ENCODE measurements around the gene ATXN7L3B.

GRCh38 chr12:74489543-74489942 is 48.1 kb upstream of the ATXN7L3B start:
- no peak for TF ChIP-seq CTCF (conservative IDR thresholded peaks at IDR 0.05; ENCODE audit: low read depth in 2 of 2)
- no peak for TF ChIP-seq EZH2 (IDR thresholded peaks at IDR 0.05; ENCODE audit: low read depth, unreplicated experiment)
- TF ChIP-seq STAT1 (IDR thresholded peaks at IDR 0.05; ENCODE audit: unreplicated experiment), result no peak
- TF ChIP-seq JUNB (IDR thresholded peaks at IDR 0.05; ENCODE audit: unreplicated experiment), result no peak
- TF ChIP-seq POLR2AphosphoS5 (IDR thresholded peaks at IDR 0.05; ENCODE audit: low read depth), result no peak
- TF ChIP-seq EZH2phosphoT487 (IDR thresholded peaks at IDR 0.05; ENCODE audit: unreplicated experiment), result no peak
- TF ChIP-seq REST (IDR thresholded peaks at IDR 0.05; ENCODE audit: unreplicated experiment), result no peak
- no peak for TF ChIP-seq ZNF114 (CRISPR knock-in tag; IDR thresholded peaks at IDR 0.05)
- TF ChIP-seq CREB1 (CRISPR knock-in tag; IDR thresholded peaks at IDR 0.05; ENCODE audit: low read depth), result no peak

Data from GM23338 (cell line).